ENCODE measurements around the gene CARD19.
A peak's percentile ranks its signal among the peaks of the same experiment; 100 is the strongest.

- TF ChIP-seq CTCF (IDR thresholded peaks at IDR 0.05 in 4 of 5, conservative IDR thresholded peaks at IDR 0.05 in 1 of 5), result peak; percentile 96 to 99 (median 97)
- TF ChIP-seq POLR2A (IDR thresholded peaks at IDR 0.05), result no peak
These were observed 63.8 kb downstream of the CARD19 start for GRCh38 chr9:93159601-93160471.

Data from gastrocnemius medialis (tissue), 4 donors.